GM12874 (cell line): ENCODE results near the gene NFE2L2.

Source experiments
- TF ChIP-seq, protein P1 (sequence below): IDR thresholded peaks from 2 replicates; pipeline ENCODE4 v1.5.1; 2011; ENCODE audit warnings: low read depth, mild to moderate bottlenecking, control low read depth, low read length, moderate library complexity; ENCODE audit not compliant: insufficient read depth

NFE2L2 gene

DNA sequence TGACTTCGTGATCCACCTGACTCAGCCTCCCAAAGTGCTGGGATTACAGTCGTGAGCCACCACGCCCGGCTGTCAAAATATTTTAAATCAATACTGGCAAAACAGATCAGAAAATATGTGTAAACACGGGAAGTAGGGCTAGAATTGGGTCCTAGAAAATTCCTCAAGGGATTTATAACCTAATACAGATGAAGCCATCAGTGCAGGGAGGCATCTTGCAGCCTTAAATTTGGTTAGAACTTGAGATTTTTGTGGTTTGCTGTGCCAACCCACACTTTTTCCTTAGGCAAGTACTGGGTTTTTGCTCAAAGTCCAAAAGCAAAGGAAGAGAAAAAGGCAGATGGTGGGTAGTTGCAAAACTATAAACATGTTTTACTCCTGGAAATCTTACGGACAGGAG, 33.7 kb upstream of the NFE2L2 start:
- TF ChIP-seq, protein P1, sequence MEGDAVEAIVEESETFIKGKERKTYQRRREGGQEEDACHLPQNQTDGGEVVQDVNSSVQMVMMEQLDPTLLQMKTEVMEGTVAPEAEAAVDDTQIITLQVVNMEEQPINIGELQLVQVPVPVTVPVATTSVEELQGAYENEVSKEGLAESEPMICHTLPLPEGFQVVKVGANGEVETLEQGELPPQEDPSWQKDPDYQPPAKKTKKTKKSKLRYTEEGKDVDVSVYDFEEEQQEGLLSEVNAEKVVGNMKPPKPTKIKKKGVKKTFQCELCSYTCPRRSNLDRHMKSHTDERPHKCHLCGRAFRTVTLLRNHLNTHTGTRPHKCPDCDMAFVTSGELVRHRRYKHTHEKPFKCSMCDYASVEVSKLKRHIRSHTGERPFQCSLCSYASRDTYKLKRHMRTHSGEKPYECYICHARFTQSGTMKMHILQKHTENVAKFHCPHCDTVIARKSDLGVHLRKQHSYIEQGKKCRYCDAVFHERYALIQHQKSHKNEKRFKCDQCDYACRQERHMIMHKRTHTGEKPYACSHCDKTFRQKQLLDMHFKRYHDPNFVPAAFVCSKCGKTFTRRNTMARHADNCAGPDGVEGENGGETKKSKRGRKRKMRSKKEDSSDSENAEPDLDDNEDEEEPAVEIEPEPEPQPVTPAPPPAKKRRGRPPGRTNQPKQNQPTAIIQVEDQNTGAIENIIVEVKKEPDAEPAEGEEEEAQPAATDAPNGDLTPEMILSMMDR: no peak

GRCh38 chr2:177296040-177296439, 31.5 kb upstream of the NFE2L2 start:
- TF ChIP-seq, protein P1: no peak

DNA sequence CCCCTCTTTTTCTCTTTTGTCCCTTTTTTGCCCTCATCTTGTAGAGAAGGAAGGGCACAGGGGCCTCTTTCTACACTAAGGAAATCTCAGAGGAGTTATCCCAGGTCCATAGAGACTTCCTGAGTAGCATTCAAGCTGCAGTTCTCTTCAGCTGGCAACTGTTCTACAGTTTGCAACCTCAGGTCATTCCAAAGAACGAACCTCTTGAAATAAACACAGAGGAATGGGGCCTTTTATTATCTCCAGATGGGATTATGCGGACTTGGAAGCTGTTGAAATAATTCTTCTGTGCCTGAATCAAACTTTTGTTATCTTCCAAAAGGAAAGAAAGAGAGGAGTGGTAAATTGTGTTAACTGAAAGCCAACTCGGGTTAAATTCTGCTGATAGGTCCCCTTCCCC, 31.0 kb upstream of the NFE2L2 start:
- TF ChIP-seq, protein P1: no peak

DNA sequence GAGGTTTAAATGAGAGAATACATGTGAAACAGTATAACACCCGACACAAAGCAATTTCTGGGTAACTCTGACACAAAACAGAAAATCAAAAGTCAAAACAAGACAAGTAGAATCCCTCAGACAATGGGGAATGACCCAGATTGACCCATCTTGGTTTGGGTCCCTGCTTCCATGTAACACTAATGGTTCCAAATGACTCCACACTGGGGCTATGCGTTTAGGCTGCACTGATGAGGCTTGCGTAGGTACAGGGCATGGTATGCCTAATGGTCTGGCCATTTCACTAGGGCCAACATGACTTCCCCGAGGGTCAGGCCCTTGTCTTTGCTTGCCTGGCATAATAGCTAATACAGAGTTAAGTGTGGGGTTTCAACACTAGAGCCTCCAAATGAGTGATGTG, 27.2 kb upstream of the NFE2L2 start:
- TF ChIP-seq, protein P1: no peak

- TF ChIP-seq, protein P1: no peak
Measured at GRCh38 chr2:177289824-177290628, 25.5 kb upstream of the NFE2L2 start.

DNA sequence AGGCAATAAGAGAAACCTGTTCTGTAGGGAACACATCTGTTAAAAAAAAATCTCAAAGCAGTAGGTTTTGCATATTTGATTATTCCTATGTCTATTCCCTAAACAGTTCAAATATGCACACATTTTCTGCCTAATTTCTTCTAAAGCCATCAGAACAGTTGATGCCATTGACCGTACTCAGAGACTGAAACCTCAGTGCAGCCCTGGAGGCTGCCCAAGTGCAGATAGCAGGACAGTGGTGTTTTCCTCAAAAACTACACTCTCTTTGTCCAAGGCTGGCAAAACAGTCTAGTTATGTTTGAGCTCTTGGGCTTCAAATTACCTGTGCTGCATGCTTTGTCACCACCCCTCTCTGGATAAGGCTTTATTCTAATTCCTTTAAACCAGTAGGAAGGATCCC, 23.3 kb upstream of the NFE2L2 start:
- TF ChIP-seq, protein P1: no peak

GRCh38 chr2:177285892-177286715, 21.6 kb upstream of the NFE2L2 start:
- TF ChIP-seq, protein P1: no peak
